Measurements from ENCODE around the gene ISOC2. TPM values are rescaled to one million over a fixed set of nuclear protein-coding genes. Genes with fewer than 3 reads are reported as not detected.

The ISOC2 gene
- total and polyA plus RNA-seq, 8 donors: 23.8 to 49.4 (median 31.8) TPM

- DNase-seq: peak; percentile 56 to 87 (median 74)
Measured at GRCh38 chr19:55486971-55487923, 25.8 kb upstream of the ISOC2 start.

GRCh38 chr19:55486043-55486970, 24.9 kb upstream of the ISOC2 start:
- DNase-seq (peak in 1 of 4 donors; percentile 79), ATAC-seq (no peak)
- no peaks in the 10 kb centered on the region for H3K9me3 ChIP-seq
- TF ChIP-seq CTCF (IDR thresholded peaks at IDR 0.05): no peak
- intact Hi-C loops (cut with DNase I): no loop called here
- H3K4me1 ChIP-seq: peaks cover 16 to 30% of the 10 kb centered on the region in 2 donors
- peak overlapping the region; percentile 34 to 90 for H3K27ac ChIP-seq
- peaks cover 0 to 28% of the 10 kb centered on the region in 2 donors for H3K36me3 ChIP-seq
- peaks cover 0 to 44% of the 10 kb centered on the region in 2 donors for H3K27me3 ChIP-seq
- H3K4me3 ChIP-seq: no peak overlapping the region

More at GRCh38 chr19:55486971-55487923, 25.8 kb upstream of the ISOC2 start:
- Histone ChIP-seq H3K27ac (peak overlapping the region; percentile 34 to 90), H3K36me3 (peaks cover 0 to 18% of the 10 kb centered on the region in 2 donors), H3K4me3 (no peak overlapping the region), H3K9me3 (no peaks in the 10 kb centered on the region), H3K4me1 (peaks cover 16 to 30% of the 10 kb centered on the region in 2 donors), H3K27me3 (peaks cover 0 to 53% of the 10 kb centered on the region in 2 donors)
- no peak for TF ChIP-seq CTCF (IDR thresholded peaks at IDR 0.05)
- intact Hi-C loops (cut with DNase I): no loop called here
- peak; percentile 69 for ATAC-seq

GRCh38 chr19:55485439-55486011, 24.1 kb upstream of the ISOC2 start:
- Histone ChIP-seq H3K4me1 (peaks cover 16 to 30% of the 10 kb centered on the region in 2 donors), H3K4me3 (peak overlapping the region; percentile 34 to 51), H3K9me3 (no peaks in the 10 kb centered on the region), H3K36me3 (peaks cover 0 to 36% of the 10 kb centered on the region in 2 donors), H3K27me3 (peaks cover 0 to 36% of the 10 kb centered on the region in 2 donors), H3K27ac (peak overlapping the region; percentile 70 to 90)
- no peak for TF ChIP-seq CTCF (IDR thresholded peaks at IDR 0.05)
- DNase-seq (peak in 1 of 4 donors; percentile 73), ATAC-seq (no peak)
- intact Hi-C loops (cut with DNase I): no loop called here

- DNase-seq (peak in 3 of 4 donors; percentile 81 to 85 (median 82)), ATAC-seq (peak; percentile 42)
- peak within 1 kb of the TSS; percentile 70 to 90 for H3K27ac ChIP-seq
- peaks cover 0 to 36% of the 10 kb centered on the region in 2 donors for H3K36me3 ChIP-seq
- TF ChIP-seq CTCF (IDR thresholded peaks at IDR 0.05): no peak
- intact Hi-C loops (cut with DNase I): no loop called here
- H3K9me3 ChIP-seq: no peaks in the 10 kb centered on the region
- H3K27me3 ChIP-seq: peaks cover 0 to 29% of the 10 kb centered on the region in 2 donors
- peak within 1 kb of the TSS; percentile 34 to 51 for H3K4me3 ChIP-seq
- H3K4me1 ChIP-seq: peaks cover 16 to 30% of the 10 kb centered on the region in 2 donors
Measured at GRCh38 chr19:55484593-55485438, 23.4 kb upstream of the ISOC2 start, which contains the start of gene NAT14. Gene NAT14, plus strand, starts transcription at chr19:55485188. Its CDS starts 521 bp downstream, at chr19:55485709.
